ENCODE results near the gene PGP.

PGP gene

GRCh38 chr16:2183671-2184070 lies 31.0 kb downstream of the PGP start:
- DNase-seq (ENCODE audit: low read depth in 3 of 3): no peak

- no peak for DNase-seq (ENCODE audit: low read depth in 3 of 3)
Observed at GRCh38 chr16:2181952-2182351, 32.7 kb downstream of the PGP start.

- DNase-seq (ENCODE audit: low read depth in 3 of 3): no peak
Observed at GRCh38 chr16:2180962-2181923, 33.4 kb downstream of the PGP start.

GRCh38 chr16:2180461-2180860 lies 34.2 kb downstream of the PGP start:
- DNase-seq (ENCODE audit: low read depth in 3 of 3): no peak

GRCh38 chr16:2179576-2179975 lies 35.1 kb downstream of the PGP start:
- DNase-seq (ENCODE audit: low read depth in 3 of 3): no peak

- DNase-seq (ENCODE audit: low read depth in 3 of 3): no peak
Observed at GRCh38 chr16:2179107-2179501, 35.5 kb downstream of the PGP start.

GRCh38 chr16:2178321-2179106 lies 36.1 kb downstream of the PGP start:
- peak; percentile 13 to 25 (median 22) for DNase-seq (ENCODE audit: low read depth in 3 of 3)

GRCh38 chr16:2177561-2177960 lies 37.1 kb downstream of the PGP start:
- no peak for DNase-seq (ENCODE audit: low read depth in 3 of 3)

GRCh38 chr16:2177101-2177500 lies 37.5 kb downstream of the PGP start:
- no peak for DNase-seq (ENCODE audit: low read depth in 3 of 3)

GRCh38 chr16:2176047-2176446 lies 38.6 kb downstream of the PGP start:
- DNase-seq (ENCODE audit: low read depth in 3 of 3): no peak

- no peak for DNase-seq (ENCODE audit: low read depth in 3 of 3)
Observed at GRCh38 chr16:2175454-2175853, 39.2 kb downstream of the PGP start.

- no peak for DNase-seq (ENCODE audit: low read depth in 3 of 3)
Observed at GRCh38 chr16:2174396-2175131, 40.1 kb downstream of the PGP start.

GRCh38 chr16:2173916-2174315 lies 40.7 kb downstream of the PGP start:
- no peak for DNase-seq (ENCODE audit: low read depth in 3 of 3)

GRCh38 chr16:2173366-2173765 lies 41.3 kb downstream of the PGP start:
- DNase-seq (ENCODE audit: low read depth in 3 of 3): no peak

GRCh38 chr16:2172688-2173335 lies 41.8 kb downstream of the PGP start:
- DNase-seq (ENCODE audit: low read depth in 3 of 3): no peak

- DNase-seq (ENCODE audit: low read depth in 3 of 3): no peak
Observed at GRCh38 chr16:2171601-2172178, 43.0 kb downstream of the PGP start.

GRCh38 chr16:2170587-2171435 lies 43.8 kb downstream of the PGP start:
- no peak for DNase-seq (ENCODE audit: low read depth in 3 of 3)

GRCh38 chr16:2170080-2170479 lies 44.6 kb downstream of the PGP start:
- DNase-seq (ENCODE audit: low read depth in 3 of 3): no peak

GRCh38 chr16:2167068-2167638 lies 47.5 kb downstream of the PGP start:
- no peak for DNase-seq (ENCODE audit: low read depth in 3 of 3)
